Skeletal muscle satellite cell (primary cell): Measurements from ENCODE around the gene PCDHGB3.
"Not testable (repeated sequence)": the region's sequence is repeated elsewhere in the genome, so short reads cannot be mapped to it uniquely, and the experiment has no call there.

Experiments
- H3K27me3 ChIP-seq: 2 replicates; pipeline ENCODE4 v1.7.0; 2013; ENCODE audit warnings: low read length; ENCODE audit not compliant: control insufficient read depth, insufficient read depth
- H3K36me3 ChIP-seq: 2 replicates; pipeline ENCODE4 v1.7.0; 2013; ENCODE audit warnings: mild to moderate bottlenecking, control low read depth, low read length; ENCODE audit not compliant: insufficient read depth
- H3K4me1 ChIP-seq: 2 replicates; pipeline ENCODE4 v1.7.0; 2013; ENCODE audit warnings: low read length; ENCODE audit not compliant: control insufficient read depth, insufficient read depth
- H3K4me2 ChIP-seq: 2 replicates; pipeline ENCODE4 v1.7.0; 2013; ENCODE audit warnings: mild to moderate bottlenecking, low read length
- H3K4me3 ChIP-seq: 2 replicates; pipeline ENCODE4 v1.7.0; 2013; ENCODE audit warnings: low read length
- H3K9ac ChIP-seq: 2 replicates; pipeline ENCODE4 v1.7.0; 2013; ENCODE audit warnings: mild to moderate bottlenecking, low read depth, low read length, moderate library complexity
- H3K9me3 ChIP-seq: replicated peaks from 2 replicates; pipeline ENCODE4 v1.7.0; 2013; ENCODE audit warnings: mild to moderate bottlenecking, control low read depth, low read length

PCDHGB3 gene

DNA sequence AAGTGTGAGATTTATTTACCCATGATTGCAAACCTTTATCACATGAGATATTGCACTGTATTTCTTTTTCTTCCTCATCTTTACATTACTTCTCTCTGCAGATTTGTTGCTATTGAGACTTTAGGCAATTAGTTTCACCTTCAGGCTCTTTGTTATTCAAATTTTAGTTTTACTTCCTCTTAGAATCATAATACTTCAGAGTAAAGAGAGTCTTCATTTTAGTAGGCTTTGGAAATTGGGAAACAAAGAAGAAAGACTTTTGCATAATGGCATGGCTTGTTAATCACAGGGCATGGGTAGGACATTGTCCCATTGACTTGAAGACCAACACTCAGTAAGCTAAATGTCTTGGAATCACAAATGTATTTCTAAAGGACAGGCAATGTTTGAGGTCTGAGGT is 7.3 kb upstream of the PCDHGB3 start:
- Histone ChIP-seq H3K9me3 (peaks cover 37% of the 10 kb centered on the region), H3K27me3 (peaks cover 4% of the 10 kb centered on the region), H3K36me3 (no peaks in the 10 kb centered on the region)

DNA sequence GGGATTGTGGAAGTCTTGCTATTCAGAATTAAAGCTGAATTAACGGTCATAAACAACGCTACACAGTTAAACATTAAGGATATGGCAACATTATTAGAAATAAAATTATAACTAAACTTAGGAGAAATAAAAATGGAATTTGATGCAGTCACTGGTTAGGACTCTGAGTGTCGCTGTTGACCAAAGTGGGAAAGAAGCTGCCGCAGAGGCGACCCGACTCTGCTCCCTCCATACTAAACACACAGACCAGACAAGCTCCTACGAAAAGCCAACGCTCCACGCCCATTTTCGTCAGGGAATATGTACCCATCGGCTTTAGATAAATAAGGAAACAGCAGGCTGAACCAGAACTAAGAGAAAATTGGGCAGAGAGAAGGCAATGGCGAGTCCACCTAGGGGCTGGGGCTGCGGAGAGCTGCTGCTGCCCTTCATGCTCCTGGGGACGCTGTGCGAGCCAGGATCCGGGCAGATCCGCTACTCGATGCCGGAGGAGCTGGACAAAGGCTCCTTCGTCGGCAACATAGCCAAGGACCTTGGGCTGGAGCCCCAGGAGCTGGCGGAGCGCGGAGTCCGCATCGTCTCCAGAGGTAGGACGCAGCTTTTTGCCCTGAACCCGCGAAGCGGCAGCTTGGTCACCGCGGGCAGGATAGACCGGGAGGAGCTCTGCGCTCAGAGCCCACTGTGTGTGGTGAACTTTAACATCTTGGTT is 5.9 kb upstream of the PCDHGB3 start, which contains the start of gene PCDHGA5:
TSS of gene PCDHGA5 (plus strand) at position 211 of the 709 bp plus-strand sequence. CDS start at position 380, 169 bp downstream.
- Histone ChIP-seq H3K36me3 (no peaks in the 10 kb centered on the region), H3K4me2 (peak within 1 kb of the TSS; percentile 51), H3K27me3 (peaks cover 4% of the 10 kb centered on the region), H3K4me1 (no peaks in the 10 kb centered on the region), H3K9ac (no peak within 1 kb of the TSS), H3K9me3 (peaks cover 37% of the 10 kb centered on the region), H3K4me3 (peak within 1 kb of the TSS; percentile 44)

More for the DNA sequence above, 7.3 kb upstream of the PCDHGB3 start:
- Histone ChIP-seq H3K4me1 (no peaks in the 10 kb centered on the region), H3K4me2 (no peak overlapping the region), H3K4me3 (no peak overlapping the region), H3K9ac (no peak overlapping the region)

DNA sequence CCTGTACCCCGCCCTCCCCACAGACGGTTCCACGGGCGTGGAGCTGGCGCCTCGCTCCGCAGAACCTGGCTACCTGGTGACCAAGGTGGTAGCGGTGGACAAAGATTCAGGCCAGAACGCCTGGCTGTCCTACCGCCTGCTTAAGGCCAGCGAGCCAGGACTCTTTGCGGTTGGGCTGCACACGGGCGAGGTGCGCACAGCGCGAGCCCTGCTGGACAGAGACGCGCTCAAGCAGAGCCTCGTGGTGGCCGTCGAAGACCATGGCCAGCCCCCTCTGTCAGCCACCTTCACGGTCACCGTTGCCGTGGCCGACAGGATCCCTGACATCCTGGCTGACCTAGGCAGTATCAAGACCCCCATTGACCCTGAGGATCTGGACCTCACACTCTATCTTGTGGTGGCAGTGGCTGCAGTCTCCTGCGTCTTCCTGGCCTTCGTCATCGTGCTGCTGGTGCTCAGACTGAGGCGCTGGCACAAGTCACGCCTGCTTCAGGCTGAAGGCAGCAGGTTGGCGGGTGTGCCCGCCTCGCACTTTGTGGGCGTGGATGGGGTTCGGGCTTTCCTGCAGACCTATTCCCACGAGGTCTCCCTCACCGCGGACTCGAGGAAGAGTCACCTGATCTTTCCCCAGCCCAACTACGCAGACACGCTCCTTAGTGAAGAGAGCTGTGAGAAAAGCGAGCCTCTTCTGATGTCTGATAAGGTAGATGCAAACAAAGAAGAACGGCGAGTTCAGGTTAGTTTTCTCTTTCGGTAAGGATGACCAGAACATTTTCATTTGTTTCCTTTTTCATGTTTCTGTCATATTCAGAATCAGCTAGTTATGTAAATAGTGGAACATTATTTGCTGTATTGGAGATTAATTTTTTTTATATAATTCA is 3.8 kb upstream of the PCDHGB3 start:
- Histone ChIP-seq H3K9ac (no peak overlapping the region), H3K4me1 (no peaks in the 10 kb centered on the region), H3K36me3 (peaks cover 3% of the 10 kb centered on the region), H3K9me3 (peaks cover 30% of the 10 kb centered on the region), H3K4me3 (no peak overlapping the region), H3K27me3 (peaks cover 4% of the 10 kb centered on the region), H3K4me2 (no peak overlapping the region)

DNA sequence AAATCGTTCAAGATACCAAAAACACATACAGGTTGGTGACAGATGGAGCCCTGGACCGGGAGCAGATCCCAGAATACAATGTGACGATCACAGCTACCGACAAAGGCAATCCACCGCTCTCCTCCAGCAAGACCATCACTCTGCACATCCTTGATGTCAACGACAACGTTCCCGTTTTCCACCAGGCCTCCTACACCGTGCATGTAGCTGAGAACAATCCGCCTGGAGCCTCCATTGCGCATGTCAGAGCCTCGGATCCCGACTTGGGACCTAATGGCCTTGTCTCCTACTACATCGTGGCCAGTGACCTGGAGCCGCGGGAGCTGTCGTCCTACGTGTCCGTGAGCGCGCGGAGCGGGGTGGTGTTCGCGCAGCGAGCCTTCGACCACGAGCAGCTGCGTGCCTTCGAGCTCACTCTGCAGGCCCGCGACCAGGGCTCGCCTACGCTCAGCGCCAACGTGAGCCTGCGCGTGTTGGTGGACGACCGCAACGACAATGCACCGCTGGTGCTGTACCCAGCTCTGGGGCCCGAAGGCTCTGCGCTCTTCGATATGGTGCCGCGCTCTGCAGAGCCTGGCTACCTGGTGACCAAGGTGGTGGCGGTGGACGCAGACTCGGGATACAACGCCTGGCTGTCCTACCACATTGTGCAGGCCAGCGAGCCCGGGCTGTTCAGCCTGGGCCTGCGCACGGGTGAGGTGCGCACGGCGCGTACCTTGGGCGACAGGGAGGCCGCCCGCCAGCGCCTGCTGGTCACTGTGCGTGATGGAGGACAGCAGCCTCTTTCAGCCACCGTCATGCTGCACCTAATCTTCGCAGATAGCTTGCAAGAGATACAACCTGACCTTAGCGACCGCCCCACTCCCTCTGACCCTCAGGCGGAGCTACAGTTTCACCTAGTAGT is 1.8 kb downstream of the PCDHGB3 start:
- Histone ChIP-seq H3K4me2 (no peak overlapping the region), H3K9ac (no peak overlapping the region), H3K27me3 (no peaks in the 10 kb centered on the region), H3K36me3 (peaks cover 3% of the 10 kb centered on the region), H3K4me1 (no peaks in the 10 kb centered on the region), H3K4me3 (no peak overlapping the region), H3K9me3 (peaks cover 35% of the 10 kb centered on the region)

DNA sequence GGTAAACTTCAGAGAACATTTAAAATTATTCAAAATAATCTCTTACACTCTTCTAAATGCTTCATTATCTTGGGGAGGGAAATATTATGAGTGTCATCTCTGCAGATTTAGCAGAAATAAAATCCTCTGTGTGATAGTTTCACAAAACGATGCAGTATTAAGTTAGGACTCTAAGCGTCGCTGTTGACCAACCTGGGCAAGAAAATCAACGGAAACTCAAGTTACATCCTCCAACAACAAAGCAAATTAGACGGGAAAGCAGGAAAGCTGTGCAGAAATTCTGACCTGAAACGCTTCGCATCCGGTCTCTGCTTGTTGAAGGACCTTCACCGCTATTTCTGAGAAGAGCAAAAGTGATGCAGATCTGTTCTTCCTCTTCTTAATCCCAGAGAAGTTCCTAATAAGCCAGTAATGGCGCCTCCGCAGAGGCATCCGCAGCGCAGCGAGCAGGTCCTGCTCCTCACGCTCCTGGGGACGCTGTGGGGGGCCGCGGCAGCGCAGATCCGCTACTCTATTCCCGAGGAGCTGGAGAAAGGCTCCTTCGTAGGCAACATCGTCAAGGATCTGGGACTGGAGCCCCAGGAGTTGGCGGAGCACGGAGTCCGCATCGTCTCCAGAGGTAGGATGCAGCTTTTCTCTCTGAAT is 3.8 kb downstream of the PCDHGB3 start, which contains the start of gene PCDHGA6:
TSS of gene PCDHGA6 (plus strand) at position 219 of the 645 bp plus-strand sequence. CDS start at position 412, 193 bp downstream.
- peaks cover 38% of the 10 kb centered on the region for H3K9me3 ChIP-seq
- no peaks in the 10 kb centered on the region for H3K4me1 ChIP-seq
- no peak within 1 kb of the TSS for H3K9ac ChIP-seq
- peaks cover 3% of the 10 kb centered on the region for H3K36me3 ChIP-seq
- peak within 1 kb of the TSS; percentile 64 for H3K4me3 ChIP-seq
- peak within 1 kb of the TSS; percentile 74 for H3K4me2 ChIP-seq
- no peaks in the 10 kb centered on the region for H3K27me3 ChIP-seq

DNA sequence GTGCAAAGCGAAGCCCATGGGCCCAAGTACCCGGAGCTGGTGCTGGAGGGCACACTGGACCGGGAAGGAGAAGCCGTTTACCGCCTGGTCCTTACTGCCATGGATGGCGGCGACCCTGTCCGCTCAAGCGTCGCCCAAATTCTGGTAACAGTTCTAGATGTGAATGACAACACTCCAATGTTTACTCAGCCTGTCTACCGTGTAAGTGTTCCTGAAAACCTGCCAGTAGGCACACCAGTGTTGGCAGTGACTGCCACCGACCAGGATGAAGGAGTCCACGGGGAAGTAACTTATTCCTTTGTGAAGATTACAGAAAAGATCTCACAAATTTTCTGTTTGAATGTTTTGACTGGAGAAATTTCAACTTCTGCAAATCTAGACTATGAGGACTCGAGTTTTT is 4.6 kb downstream of the PCDHGB3 start:
- no peaks in the 10 kb centered on the region for H3K4me1 ChIP-seq
- H3K9ac ChIP-seq = no peak overlapping the region
- peaks cover 3% of the 10 kb centered on the region for H3K36me3 ChIP-seq
- peaks cover 38% of the 10 kb centered on the region for H3K9me3 ChIP-seq
- H3K27me3 ChIP-seq = no peaks in the 10 kb centered on the region
- peak overlapping the region; percentile 74 for H3K4me2 ChIP-seq
- H3K4me3 ChIP-seq = peak overlapping the region; percentile 64

DNA sequence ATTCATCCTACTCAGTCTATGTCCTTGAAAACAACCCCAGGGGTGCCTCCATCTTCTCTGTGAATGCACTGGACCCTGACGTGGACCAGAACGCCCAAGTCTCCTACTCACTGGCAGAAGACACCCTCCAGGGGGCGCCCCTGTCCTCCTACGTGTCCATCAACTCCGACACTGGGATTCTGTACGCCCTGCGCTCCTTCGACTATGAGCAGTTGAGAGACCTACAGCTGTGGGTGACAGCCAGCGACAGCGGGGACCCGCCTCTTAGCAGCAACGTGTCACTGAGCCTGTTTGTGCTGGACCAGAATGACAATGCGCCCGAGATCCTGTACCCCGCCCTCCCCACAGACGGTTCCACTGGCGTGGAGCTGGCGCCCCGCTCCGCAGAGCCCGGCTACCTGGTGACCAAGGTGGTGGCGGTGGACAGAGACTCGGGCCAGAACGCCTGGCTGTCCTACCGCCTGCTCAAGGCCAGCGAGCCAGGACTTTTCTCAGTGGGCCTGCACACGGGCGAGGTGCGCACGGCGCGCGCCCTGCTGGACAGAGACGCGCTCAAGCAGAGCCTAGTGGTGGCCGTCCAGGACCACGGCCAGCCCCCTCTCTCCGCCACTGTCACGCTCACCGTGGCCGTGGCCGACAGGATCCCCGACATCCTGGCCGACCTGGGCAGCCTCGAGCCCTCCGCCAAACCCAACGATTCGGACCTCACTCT is 5.6 kb downstream of the PCDHGB3 start:
- not testable (repeated sequence) for H3K4me3 ChIP-seq, H3K27me3 ChIP-seq, H3K9ac ChIP-seq, H3K4me1 ChIP-seq, H3K4me2 ChIP-seq, H3K36me3 ChIP-seq
- peaks cover 37% of the 10 kb centered on the region for H3K9me3 ChIP-seq

DNA sequence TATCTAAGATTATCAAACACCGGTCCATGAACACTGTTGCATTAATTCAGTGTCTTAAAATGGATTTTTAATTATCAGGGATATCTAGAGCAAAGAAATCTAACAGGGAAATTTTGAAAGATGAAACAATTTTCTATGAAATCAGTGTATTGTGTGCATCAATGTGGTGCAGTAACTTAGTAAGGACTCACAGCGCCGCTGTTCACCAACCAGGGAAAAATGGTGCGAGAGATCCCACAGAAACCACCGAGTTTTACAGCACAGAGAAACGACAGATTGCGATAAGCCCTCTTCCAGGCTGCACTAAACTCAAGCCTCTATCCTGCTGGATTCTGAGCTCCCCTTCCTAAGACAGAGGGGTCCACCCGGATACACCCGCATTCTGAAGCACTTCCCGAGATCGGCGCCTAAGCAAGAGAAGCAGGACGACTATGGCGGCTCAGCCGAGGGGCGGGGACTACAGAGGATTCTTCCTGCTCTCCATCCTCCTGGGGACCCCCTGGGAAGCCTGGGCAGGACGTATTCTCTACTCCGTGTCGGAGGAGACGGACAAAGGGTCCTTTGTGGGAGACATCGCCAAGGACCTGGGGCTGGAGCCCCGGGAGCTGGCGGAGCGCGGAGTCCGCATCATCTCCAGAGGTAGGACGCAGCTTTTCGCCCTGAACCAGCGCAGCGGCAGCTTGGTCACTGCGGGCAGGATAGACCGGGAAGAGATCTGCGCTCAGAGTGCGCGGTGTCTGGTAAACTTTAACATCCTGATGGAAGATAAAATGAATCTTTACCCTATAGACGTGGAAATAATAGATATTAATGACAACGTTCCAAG is 12.6 kb downstream of the PCDHGB3 start, which contains the start of gene PCDHGA7:
TSS of gene PCDHGA7 (plus strand) at position 274 of the 826 bp plus-strand sequence. CDS start at position 432, 158 bp downstream.
- peaks cover 7% of the 10 kb centered on the region for H3K9me3 ChIP-seq
- H3K4me3 ChIP-seq = peak within 1 kb of the TSS; percentile 74
- no peaks in the 10 kb centered on the region for H3K27me3 ChIP-seq
- peak within 1 kb of the TSS; percentile 62 for H3K9ac ChIP-seq
- no peaks in the 10 kb centered on the region for H3K36me3 ChIP-seq
- no peaks in the 10 kb centered on the region for H3K4me1 ChIP-seq
- H3K4me2 ChIP-seq = peak within 1 kb of the TSS; percentile 57

DNA sequence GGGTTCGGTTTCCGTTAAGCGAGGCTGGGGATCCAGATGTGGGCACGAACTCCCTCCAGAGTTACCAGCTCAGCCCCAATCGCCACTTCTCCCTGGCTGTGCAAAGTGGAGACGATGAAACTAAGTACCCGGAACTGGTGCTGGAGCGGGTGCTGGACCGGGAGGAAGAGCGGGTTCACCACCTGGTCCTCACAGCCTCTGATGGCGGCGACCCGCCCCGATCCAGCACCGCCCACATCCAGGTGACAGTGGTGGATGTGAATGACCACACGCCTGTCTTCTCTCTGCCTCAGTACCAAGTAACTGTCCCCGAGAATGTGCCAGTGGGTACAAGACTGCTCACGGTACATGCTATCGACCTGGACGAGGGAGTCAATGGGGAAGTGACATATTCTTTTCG is 13.3 kb downstream of the PCDHGB3 start:
- peak overlapping the region; percentile 74 for H3K4me3 ChIP-seq
- peak overlapping the region; percentile 62 for H3K9ac ChIP-seq
- H3K4me2 ChIP-seq = peak overlapping the region; percentile 57
- no peaks in the 10 kb centered on the region for H3K27me3 ChIP-seq
- H3K36me3 ChIP-seq = no peaks in the 10 kb centered on the region
- peaks cover 8% of the 10 kb centered on the region for H3K9me3 ChIP-seq
- H3K4me1 ChIP-seq = no peaks in the 10 kb centered on the region
